Prostate gland (tissue), 2 donors: Measurements from ENCODE around the gene DCPS.

Experiments used
- CTCF ChIP-seq, 4 experiments: fragments of 200-600 bp in 2 of 4; fragments of 450-650 bp in 2 of 4; sonication (generic) in 2 of 4; IDR thresholded peaks; 1 replicate in 3 of 4; 2 replicates in 1 of 4; pipeline ENCODE4 v1.5.1; 2016 to 2019; ENCODE audit warnings: antibody characterized with exemption in 4 of 4, mild to moderate bottlenecking in 2 of 4, moderate library complexity in 2 of 4
- POLR2A ChIP-seq: fragments of 450-650 bp; IDR thresholded peaks from one replicate; pipeline ENCODE4 v1.6.1; 2016; ENCODE audit warnings: antibody characterized with exemption, mild to moderate bottlenecking
- POLR2AphosphoS5 ChIP-seq: sonication (generic); formaldehyde crosslinking; IDR thresholded peaks from one replicate; pipeline ENCODE4 v1.6.1; 2017; ENCODE audit warnings: antibody characterized with exemption

GRCh38 chr11:126354631-126355323 lies 50.9 kb downstream of the DCPS start:
- TF ChIP-seq CTCF (IDR thresholded peaks at IDR 0.05) = no peak
- no peak for TF ChIP-seq POLR2AphosphoS5
- no peak for TF ChIP-seq POLR2A
